Prostate gland (tissue), 2 donors: ENCODE results near the gene ARHGEF37. TPM values are rescaled to one million over a fixed set of nuclear protein-coding genes. Genes with fewer than 3 reads are reported as not detected.
"Not testable (repeated sequence)": the region's sequence is repeated elsewhere in the genome, so short reads cannot be mapped to it uniquely, and the experiment has no call there.

Experiments
- DNase-seq: peaks from one replicate; pipeline ENCODE4 v3.0.0-alpha.2; 2019; ENCODE audit warnings: low spot score
- H3K27ac ChIP-seq, 2 donors: fragments of 200-600 bp; sonication (generic); 2 replicates each; pipeline ENCODE4 v1.5.1; 2017 to 2019
- H3K27me3 ChIP-seq: fragments of 200-600 bp; sonication (generic); replicated peaks from 2 replicates; pipeline ENCODE4 v1.5.1; 2019; ENCODE audit not compliant: insufficient read depth
- H3K36me3 ChIP-seq, 2 donors: fragments of 200-600 bp; sonication (generic); 1 replicate in 1 of 2; 2 replicates in 1 of 2; pipeline versions ENCODE4 v1.5.1 to v1.8.1; 2017 to 2019
- H3K4me1 ChIP-seq: fragments of 200-600 bp; sonication (generic); replicated peaks from 2 replicates; pipeline ENCODE4 v1.5.1; 2019
- H3K4me3 ChIP-seq, 2 donors: fragments of 200-600 bp; sonication (generic); 2 replicates each; pipeline ENCODE4 v1.5.1; 2017 to 2019
- H3K9me3 ChIP-seq: fragments of 200-600 bp; sonication (generic); 2 replicates; pipeline ENCODE4 v1.5.1; 2017
- CTCF ChIP-seq, 4 experiments: fragments of 200-600 bp in 2 of 4; fragments of 450-650 bp in 2 of 4; sonication (generic) in 2 of 4; IDR thresholded peaks; 1 replicate in 3 of 4; 2 replicates in 1 of 4; pipeline ENCODE4 v1.5.1; 2016 to 2019; ENCODE audit warnings: antibody characterized with exemption in 4 of 4, mild to moderate bottlenecking in 2 of 4, moderate library complexity in 2 of 4
- POLR2A ChIP-seq: fragments of 450-650 bp; IDR thresholded peaks from one replicate; pipeline ENCODE4 v1.6.1; 2016; ENCODE audit warnings: antibody characterized with exemption, mild to moderate bottlenecking
- POLR2AphosphoS5 ChIP-seq: sonication (generic); formaldehyde crosslinking; IDR thresholded peaks from one replicate; pipeline ENCODE4 v1.6.1; 2017; ENCODE audit warnings: antibody characterized with exemption
- WGBS: methylation state at CpG from one replicate; pipeline ENCODE4 v1.1.5; 2018; 5-methylcytosine and 5-hydroxymethylcytosine counted together
- intact Hi-C: fragments of 100-400 bp; cut with DNase I; formaldehyde crosslinking; loops from one replicate; pipeline ENCODE4 v1.14.2; 2022
- total RNA-seq, 2 donors: library from RNA; depleted of rRNA; stranded (reverse); fragments of >200 nt; gene quantifications; one replicate each; pipeline ENCODE4 v1.1.0, GENCODE V29; 2016

ARHGEF37 gene
- total RNA-seq, 2 donors from 2014 or later: 50.4 to 61.1 TPM

- TF ChIP-seq POLR2A: no peak
- TF ChIP-seq POLR2AphosphoS5: no peak
- TF ChIP-seq CTCF (IDR thresholded peaks at IDR 0.05): peak; percentile 70 to 91 (median 75)
- H3K27me3 ChIP-seq: no peaks in the 10 kb centered on the region
- no peak for DNase-seq
- no peak overlapping the region for H3K27ac ChIP-seq
- no peaks in the 10 kb centered on the region for H3K4me1 ChIP-seq
- H3K36me3 ChIP-seq: no peaks in the 10 kb centered on the region
- no peak overlapping the region for H3K4me3 ChIP-seq
- intact Hi-C loops: loop anchor here (2.0 kb wide), 1 partner anchor 162 kb away; no protein-coding TSS in a partner anchor
- no peaks in the 10 kb centered on the region for H3K9me3 ChIP-seq
- WGBS: 33% methylated on average over 7 of the region's 7 CpGs
Measured at GRCh38 chr5:149667084-149667828, 86.0 kb downstream of the ARHGEF37 start.

GRCh38 chr5:149667829-149668330 is 86.6 kb downstream of the ARHGEF37 start:
- Histone ChIP-seq H3K4me3 (no peak overlapping the region), H3K9me3 (no peaks in the 10 kb centered on the region), H3K36me3 (no peaks in the 10 kb centered on the region), H3K4me1 (no peaks in the 10 kb centered on the region), H3K27me3 (no peaks in the 10 kb centered on the region), H3K27ac (no peak overlapping the region)
- TF ChIP-seq POLR2A (no peak), POLR2AphosphoS5 (no peak), CTCF (IDR thresholded peaks at IDR 0.05) (no peak)
- DNase-seq: no peak
- 79% methylated on average over 6 of the region's 6 CpGs for WGBS
- intact Hi-C loops: loop anchor here (2.0 kb wide), 1 partner anchor 161 kb away; no protein-coding TSS in a partner anchor

GRCh38 chr5:149669273-149669672 is 88.0 kb downstream of the ARHGEF37 start:
- DNase-seq, H3K27me3 ChIP-seq, H3K9me3 ChIP-seq, H3K4me3 ChIP-seq, intact Hi-C loops, H3K4me1 ChIP-seq, H3K27ac ChIP-seq, H3K36me3 ChIP-seq: not testable (repeated sequence)
- 92% methylated on average over 3 of the region's 3 CpGs for WGBS

- H3K27ac ChIP-seq: no peak overlapping the region
- intact Hi-C loops: no loop called here
- no peaks in the 10 kb centered on the region for H3K4me1 ChIP-seq
- no peaks in the 10 kb centered on the region for H3K9me3 ChIP-seq
- TF ChIP-seq POLR2A (no peak), POLR2AphosphoS5 (no peak), CTCF (IDR thresholded peaks at IDR 0.05) (no peak)
- no peak overlapping the region for H3K4me3 ChIP-seq
- H3K27me3 ChIP-seq: no peaks in the 10 kb centered on the region
- DNase-seq: peak; percentile 49
- 42% methylated on average over 5 of the region's 5 CpGs for WGBS
- no peaks in the 10 kb centered on the region for H3K36me3 ChIP-seq
Measured at GRCh38 chr5:149671544-149671943, 90.2 kb downstream of the ARHGEF37 start.

GRCh38 chr5:149672701-149673476 is 91.6 kb downstream of the ARHGEF37 start:
- WGBS: 62% methylated on average over 7 of the region's 7 CpGs
- no peak overlapping the region for H3K4me3 ChIP-seq
- H3K4me1 ChIP-seq: no peaks in the 10 kb centered on the region
- DNase-seq: no peak
- intact Hi-C loops: no loop called here
- H3K9me3 ChIP-seq: no peaks in the 10 kb centered on the region
- no peaks in the 10 kb centered on the region for H3K27me3 ChIP-seq
- no peak overlapping the region for H3K27ac ChIP-seq
- no peaks in the 10 kb centered on the region for H3K36me3 ChIP-seq
- TF ChIP-seq CTCF (IDR thresholded peaks at IDR 0.05) (no peak), POLR2A (no peak), POLR2AphosphoS5 (no peak)
